Measurements from ENCODE around the gene KBTBD13.

The KBTBD13 gene

DNA sequence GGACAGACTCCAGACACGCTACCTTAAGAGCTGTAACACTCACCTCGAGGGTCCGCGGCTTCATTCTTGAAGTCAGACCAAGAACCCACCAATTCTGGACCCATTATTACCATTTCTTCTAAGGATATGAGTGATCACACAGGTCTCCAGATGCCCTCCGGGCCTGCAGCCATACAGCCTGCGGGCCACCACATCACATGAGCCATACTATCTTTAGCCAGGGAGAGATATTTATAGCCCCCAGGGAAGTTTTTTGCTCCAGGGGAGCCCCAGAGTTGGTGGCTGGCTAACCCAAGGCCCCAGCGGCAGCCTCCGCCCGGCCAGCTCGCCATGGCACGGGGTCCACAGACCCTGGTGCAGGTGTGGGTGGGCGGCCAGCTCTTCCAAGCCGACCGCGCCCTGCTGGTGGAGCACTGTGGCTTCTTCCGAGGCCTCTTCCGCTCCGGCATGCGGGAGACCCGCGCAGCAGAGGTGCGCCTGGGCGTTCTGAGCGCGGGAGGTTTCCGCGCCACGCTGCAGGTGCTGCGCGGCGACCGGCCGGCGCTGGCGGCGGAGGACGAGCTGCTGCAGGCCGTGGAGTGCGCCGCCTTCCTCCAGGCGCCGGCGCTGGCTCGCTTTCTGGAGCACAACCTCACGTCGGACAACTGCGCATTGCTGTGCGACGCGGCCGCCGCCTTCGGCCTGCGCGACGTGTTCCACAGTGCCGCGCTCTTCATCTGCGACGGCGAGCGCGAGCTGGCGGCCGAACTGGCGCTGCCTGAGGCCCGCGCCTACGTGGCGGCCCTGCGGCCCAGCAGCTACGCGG lies at the start of gene KBTBD13:
Gene KBTBD13, plus strand, starts transcription at position 261 of the 805 bp plus-strand sequence. Its CDS starts 70 bp downstream, at position 331.
- no peak for DNase-seq (ENCODE audit: low read depth)

DNA sequence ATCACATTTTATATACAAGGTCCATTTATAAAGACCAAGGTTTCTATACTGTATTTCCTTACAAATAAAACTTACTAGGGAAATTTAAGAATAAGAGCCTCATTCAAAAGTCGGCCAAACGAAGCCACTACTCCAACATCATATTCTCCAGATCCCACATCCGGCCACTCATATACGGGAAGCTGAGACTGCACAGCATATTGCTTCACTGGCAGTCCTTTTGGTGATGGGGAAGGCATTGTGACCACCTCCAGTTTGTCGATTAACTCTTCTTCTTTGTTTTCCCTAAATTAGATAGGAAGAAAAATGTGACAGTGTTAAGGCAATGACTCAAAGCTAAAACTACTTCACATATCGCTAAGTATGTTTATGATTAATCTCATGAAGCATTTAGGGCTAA lies 49.8 kb upstream of the KBTBD13 start:
- no peak for DNase-seq (ENCODE audit: low read depth)

DNA sequence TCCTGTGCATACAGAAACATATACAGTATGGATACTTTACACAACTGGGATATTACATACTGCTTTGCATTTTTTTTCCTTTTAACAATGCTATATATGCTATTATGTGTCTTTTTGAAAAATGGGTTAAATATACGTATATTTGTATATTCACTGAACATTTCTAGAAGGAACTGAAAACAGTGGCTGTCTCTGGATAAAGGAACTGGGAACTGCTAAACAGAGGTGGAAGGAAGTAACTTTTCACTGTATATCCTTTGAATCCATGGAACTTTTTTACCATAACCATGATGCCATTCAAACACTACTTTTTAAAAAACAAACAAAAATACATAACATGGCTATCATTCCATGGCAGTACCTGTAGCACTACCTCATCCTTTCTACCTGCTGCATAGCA lies 49.0 kb upstream of the KBTBD13 start:
- no peak for DNase-seq (ENCODE audit: low read depth)

DNA sequence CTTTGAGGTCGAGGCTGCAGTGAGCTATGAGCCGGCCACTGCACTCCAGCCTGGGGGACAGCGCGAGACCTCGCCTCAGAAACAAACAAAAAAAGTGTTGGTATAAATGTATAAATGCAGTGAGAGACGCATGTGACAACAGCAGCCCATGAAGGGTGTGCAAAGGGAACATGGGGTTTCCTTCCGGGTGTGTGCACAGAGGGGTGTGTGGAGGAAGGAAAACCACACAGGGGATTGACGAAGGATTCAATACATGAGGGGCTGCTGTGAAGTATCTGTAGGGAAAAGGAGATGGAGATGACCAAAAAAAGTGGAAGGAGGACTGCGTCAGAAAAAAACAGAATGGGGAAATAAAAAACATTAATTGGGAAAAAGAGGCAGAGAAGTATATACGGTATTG lies 48.2 kb upstream of the KBTBD13 start:
- no peak for DNase-seq (ENCODE audit: low read depth)

DNA sequence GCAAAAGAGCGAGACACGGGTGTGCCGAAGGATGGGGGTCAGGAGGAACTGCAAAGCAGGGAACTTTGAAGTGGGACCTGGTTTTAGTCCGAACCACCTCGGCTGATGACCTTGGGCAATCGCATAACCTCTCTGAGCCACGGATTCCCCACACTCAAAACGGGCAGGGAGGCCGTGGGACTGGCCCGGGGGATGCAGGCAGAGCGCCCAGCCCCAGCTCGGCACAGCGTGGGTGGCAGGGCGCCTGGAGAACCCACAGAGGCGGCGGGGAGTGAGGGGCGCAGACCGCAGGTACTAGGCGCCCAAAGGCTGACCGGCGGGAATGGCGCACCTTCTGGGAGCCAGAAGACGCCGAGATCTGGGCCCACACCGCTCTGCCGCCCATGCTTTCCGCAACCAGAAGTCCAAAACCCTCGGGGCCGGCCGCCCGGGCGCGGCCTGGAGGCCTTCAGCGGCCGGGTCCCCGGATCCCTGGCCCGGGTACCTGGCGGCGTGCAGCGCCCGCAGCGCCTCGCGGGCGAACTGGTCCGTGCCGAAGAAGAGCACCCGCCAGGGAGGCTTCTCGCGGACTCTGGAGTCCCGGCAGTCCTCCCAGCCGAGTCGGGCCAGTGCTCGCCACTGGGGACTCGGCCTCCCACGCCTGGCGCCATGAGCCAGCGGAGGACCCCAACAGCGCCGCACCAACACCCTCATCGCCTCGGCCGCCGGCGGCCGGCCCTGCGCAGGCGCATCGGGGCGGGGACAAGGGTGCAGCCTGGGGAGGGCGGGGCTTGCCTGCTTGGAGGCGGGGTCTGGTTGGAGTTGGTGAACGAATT lies 47.4 kb upstream of the KBTBD13 start, which contains the start of gene MTFMT:
Gene MTFMT, minus strand, starts transcription at position 719 of the 815 bp plus-strand sequence. Its CDS starts 26 bp downstream, at position 693.
- DNase-seq (ENCODE audit: low read depth), result peak; percentile 95

DNA sequence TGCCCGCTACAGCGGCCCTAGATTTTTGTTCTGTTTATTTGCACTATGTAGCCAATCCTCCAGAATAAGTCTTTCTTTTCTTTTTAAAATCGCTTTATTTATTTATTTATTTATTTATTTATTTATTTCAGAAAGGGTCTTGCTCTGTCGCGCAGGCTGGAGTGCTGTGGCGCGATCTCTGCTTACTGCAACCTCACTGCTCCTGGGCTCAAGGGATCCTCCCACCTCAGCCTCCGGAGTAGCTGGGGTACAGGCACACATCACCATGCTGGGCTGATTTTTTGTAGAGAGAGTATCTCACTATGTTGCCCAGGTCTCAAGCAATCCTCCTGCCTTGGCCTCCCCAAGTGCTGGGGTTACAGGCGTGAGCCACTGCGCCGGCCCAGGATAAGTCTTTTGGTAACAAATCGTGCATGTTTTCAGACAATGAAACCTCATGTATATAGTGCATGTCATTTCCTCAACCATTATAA lies 46.8 kb upstream of the KBTBD13 start:
- DNase-seq (ENCODE audit: low read depth), result no peak

DNA sequence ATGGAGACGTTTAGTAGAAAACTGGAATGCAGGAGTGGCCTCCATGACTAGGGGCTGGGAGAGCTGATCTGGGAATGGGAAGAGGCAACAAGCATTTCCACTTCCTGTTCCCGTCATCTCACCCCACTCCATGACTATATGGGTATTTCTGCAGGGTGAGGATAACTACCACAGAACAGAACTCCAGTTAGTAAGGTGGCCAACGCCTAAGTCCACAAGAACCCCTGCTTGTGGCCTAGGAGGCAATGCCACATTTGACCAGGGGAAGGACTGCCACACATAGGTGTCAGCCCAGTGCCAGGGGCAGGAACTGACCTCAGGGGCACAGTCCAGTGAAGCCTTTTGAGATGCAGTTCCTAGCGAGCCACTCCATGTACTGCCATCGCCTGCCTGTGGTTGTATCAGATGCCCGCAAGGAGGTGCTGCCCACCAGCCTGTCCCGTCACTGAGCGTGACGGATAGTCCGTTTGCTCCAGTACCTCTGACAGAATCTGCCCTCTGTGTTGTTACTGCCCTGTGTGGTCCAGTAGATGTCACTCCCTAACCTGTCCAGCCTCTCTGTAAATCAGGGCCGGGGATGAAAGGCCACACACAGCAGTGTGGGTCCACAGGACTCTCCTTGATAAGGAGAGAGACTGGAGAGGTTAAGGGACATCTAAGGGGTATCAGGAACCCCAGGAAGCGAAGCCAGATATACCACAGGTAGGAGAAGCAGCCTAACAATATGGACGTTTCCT lies 43.6 kb upstream of the KBTBD13 start:
- peak; percentile 37 for DNase-seq (ENCODE audit: low read depth)

DNA sequence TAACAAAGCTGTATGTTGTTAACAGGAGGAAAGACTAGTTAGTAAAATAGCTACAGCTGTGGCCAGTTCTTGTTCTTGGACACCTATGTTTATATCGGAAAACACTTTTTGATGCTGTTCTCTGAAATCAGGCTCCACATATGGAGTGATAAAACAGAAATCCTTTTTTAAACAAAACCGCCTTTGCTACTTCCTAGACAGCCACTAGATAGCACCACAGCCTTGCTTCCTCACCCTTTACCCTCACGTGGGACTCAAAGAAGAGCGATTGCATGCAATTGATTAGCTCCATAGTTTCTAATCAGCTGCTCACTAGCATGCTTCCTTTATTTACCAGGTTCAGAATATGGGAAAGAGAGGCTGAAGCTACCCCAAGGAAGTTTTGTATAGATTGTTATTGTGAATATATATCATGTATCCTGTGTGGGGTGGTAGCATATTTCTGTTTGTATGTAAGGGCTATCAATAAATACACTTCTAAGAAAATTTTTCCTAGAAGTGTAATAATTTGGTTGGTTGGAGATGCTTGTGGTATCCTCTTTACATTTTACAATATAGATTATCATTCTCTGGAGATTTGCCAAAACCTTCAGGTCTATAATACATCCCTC lies 42.8 kb upstream of the KBTBD13 start:
- no peak for DNase-seq (ENCODE audit: low read depth)

DNA sequence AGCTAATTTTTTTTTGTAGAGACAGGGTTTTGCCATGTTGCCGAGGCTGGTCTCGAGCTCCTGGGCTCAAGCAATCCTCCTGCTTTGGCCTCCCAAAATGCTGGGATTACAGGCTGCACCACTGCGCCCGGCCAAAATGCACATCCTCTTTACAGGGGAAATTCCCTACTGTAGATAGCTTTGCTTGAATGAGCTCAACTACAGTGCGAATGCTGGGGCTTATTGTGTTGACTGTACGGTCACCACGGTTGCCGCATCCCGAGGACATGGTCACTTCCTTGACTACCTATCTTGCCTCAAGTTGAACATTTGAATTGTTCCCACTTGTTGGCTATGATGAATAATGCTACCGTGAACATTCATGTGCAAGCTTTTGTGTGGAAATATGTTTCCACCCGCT lies 41.8 kb upstream of the KBTBD13 start:
- no peak for DNase-seq (ENCODE audit: low read depth)

DNA sequence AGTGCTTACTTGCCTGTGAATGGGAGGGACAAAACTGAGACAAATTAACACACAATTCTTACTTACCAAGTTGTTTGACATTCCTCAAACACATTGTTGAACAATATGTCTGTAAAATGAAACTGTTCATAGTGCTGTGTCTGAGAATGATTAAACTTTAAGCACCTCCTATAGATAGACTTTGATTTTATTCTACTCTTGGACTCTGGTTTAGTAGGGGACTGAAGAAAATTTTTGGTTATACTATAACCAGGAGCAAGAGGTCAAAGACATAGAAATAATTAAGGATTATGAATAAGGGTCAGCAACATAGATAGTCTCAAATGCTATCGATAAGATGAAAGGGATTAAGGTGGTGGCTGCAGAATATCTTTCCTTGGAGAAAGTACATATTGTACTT lies 39.2 kb upstream of the KBTBD13 start:
- DNase-seq (ENCODE audit: low read depth), result no peak

DNA sequence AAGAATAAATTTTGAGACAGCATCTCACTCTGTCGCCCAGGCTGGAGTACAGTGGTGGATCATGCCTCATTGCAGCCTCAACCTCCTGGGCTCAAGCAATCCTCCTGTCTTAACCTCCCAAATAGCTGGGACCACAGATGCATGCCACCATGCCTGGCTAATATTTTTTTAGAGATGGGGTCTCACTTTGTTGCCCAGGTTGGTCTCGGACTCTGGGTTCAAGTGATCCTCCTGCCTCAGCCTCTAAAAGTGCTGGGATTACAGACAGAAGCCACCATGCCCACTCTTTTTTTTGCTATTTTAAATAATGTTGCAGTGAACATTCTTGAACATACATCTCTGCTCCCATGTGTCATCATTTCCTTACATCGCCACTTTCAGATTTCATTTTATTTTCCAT lies 38.1 kb upstream of the KBTBD13 start:
- no peak for DNase-seq (ENCODE audit: low read depth)

DNA sequence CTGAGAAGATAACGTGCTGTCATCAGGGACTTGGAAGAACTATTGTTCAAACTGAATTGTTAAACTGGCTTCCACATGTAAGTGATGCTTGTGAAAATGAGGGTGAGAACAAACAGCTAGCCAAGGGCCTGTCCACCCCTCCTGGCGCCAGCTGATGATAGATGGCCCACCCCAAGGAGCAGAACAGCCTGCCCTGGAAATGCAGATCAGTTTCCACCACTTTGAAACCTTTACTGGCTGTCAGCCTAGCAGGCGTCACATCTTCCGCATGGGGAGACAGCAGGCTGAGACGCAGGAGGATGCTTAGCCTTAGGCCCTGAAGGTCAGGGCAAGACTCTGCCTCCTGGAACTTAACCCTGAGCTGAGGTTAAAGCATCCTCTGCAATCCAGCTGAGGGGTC lies 37.7 kb upstream of the KBTBD13 start:
- DNase-seq (ENCODE audit: low read depth), result no peak

DNA sequence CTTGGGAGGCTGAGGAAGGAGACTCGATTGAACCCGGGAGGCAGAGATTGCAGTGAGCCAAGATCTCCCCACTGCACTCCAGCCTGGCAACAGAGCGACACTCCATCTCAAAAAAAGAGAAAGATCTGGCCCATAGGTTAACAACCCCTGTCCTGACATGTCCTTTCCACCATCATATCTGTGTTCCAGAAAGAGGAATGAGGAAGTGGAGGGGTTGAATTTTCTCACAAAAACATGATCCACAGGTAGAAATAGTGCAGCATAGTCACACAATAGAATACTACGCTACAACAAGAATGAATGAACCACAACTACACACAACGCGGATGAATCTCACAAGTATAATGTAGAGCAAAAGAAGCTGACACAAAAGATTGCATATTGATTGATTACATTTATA lies 36.1 kb upstream of the KBTBD13 start:
- DNase-seq (ENCODE audit: low read depth), result no peak

DNA sequence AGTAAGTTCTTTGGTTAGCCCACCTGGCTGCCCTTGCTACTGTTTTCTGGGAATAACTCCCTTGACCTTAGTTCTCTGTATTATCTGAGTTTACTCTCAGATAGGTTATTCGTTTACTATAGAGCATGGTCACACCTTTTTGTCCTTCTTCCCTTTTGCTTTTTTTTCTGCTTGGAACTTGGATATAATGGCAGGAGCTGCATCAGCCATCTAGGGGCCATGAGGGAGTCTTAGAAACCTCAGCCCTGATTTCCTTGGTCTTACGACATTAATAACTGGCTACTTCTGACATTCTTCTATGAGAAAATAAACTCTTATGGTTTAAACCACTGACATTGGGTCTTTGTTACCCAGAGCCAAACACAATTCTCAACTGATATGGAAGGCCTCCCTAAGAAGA lies 34.8 kb upstream of the KBTBD13 start:
- DNase-seq (ENCODE audit: low read depth), result no peak

DNA sequence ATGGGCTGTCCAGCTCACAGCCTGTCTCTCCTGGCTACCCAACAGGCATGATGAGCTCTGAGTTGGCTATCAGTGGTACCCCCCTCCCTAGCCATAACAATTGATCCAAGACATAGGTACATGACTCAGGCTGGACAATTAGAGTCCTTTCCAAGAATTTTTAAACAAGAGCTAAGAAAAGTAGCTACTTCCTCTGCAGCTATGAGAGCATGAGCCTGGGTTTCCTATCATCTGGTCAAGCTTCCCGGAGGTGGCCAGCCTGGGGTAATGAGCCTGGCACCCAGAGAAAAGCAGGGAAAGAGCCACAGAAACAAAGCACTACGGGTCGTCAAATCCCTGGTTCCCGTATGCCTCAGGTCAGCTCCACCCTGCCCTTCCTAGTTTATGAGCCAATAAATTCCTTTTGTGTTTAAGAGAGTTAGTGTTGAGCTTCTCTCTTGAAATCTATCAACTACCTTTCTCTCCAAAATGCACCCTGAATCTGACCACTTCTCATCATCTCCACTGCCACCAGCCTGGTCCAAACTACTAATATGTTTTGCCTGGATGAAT lies 33.7 kb upstream of the KBTBD13 start:
- no peak for DNase-seq (ENCODE audit: low read depth)

DNA sequence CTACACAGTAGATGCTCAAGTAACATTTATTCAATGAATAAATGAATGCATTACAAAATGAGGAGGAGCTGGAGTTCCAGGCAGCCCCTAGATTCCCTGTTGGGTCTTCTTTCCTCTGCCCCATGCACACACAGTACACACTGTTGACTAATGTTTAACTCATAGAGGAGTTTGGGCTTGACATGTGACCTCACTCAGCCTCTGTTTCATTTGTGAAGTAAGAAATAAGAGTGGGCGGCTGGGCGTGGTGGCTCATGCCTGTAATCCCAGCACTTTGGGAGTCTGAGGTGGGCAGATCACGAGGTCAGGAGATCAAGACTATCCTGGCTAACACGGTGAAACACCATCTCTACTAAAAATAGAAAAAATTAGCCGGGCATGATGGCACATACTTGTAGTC lies 32.3 kb upstream of the KBTBD13 start:
- DNase-seq (ENCODE audit: low read depth), result peak; percentile 19

DNA sequence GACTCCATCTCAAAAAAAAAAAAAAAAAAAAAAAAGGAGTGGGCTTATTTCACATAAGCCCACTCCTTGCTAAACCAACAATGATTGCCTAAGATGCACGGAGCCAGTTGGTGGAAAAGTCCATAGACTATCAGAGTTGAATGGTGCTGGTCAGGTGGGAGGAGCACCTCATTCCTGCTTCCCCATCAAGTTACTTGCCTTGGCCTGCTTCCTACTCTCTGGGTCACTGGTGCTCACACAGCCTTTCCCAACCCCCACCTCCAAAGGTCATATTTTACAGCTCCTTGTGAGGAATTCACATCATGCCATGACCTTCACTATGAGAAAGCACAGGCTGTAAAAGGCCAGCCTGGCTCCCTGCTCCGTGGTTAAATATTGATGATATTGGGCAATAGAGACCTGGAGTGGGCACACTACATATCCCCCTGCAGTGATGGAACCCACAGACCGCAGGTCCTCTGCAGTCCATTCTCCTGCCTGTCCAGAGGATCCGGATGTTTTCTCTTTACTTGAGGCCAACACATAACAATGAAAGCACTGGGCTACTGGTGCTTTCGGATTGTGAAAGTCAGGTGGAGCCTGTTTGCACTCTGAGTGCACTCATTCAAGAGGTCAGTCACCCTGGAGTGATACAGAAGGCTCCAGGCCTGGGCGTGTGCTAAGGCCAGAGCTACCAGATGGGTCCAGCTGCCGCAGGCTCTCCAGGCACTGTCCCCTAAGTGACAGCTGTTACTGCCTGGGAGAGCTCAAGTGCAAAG lies 31.6 kb upstream of the KBTBD13 start, which contains the start of gene SLC51B:
Gene SLC51B, plus strand, starts transcription at position 664 of the 758 bp plus-strand sequence. CDS start 4,618 bp downstream, outside the sequence.
- DNase-seq (ENCODE audit: low read depth), result no peak

DNA sequence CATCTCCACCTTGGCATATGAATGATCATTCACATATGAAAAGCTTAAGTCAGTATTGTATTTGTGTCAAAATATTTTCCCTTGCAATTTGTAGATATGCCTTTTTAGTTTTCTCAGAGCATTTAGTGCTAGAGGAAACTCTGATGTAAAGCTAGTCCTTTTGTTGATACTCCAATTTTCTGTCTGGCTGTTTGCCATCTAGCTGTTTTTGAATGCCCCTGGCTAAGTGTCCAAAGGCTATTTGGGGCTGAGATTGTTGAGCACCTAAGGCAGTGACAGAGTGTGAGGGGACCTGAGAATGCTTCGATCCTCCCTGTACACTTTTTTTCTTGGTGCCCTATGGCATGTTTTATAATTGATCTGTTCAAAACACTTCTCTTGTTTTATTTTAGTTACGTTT lies 28.3 kb upstream of the KBTBD13 start:
- DNase-seq (ENCODE audit: low read depth), result no peak

DNA sequence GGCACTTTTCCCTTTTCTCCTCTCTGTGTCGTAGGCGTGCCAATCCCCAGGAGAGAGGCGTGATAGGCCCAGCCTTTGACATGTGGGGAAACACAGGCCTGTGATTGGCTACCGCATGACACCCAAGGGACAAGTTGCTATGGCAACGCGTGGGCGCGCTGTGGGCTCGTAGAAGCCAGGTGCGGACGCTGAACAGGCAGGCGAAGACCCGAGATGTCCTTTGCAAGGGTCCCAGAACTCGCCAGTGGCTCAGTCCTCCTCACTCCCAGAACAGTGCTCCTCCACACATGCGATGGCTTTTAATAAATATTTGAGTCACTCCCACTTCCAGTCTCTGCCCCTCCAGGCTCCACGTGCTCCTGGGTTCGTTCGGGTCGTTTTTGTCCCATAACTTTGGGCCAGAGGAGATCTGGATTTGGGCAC lies 27.1 kb upstream of the KBTBD13 start:
- DNase-seq (ENCODE audit: low read depth), result peak; percentile 85

DNA sequence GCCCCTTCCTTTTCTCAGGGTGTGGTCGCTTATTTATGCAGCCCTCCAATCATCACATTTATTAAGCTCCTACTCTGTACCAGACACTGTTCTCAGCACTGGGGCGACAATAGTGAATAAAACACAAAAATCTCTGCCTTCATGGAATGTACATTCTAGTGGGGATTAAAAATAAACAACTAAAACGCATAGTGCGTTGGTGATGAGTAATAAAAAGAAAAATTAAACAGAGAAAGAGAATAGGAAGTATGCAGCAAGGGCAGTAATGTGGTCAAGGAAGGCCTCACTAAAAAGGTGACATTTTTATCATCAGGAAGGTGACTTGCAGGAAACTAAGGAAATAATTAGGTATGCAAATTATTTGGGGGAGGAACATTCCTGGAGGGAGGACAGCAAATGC lies 26.3 kb upstream of the KBTBD13 start:
- no peak for DNase-seq (ENCODE audit: low read depth)

DNA sequence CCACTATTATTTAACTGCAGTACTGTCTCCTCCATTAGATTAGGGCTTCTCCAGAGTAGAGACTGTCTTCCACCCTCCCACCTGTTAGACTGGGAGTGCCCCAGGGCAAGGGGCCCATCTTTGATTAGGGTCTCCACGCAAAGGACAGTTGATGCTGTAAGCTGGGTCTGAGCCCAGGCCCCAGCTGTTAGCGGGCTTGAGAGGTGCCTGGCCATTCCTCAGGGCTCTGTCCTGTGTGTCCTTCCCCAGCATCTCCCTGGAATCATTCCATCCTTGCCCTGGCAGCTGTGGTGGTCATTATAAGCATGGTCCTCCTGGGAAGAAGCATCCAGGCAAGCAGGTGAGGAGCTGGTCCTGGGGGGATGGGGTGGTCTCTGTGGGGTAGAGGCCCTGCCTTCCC lies 25.3 kb upstream of the KBTBD13 start:
- DNase-seq (ENCODE audit: low read depth), result no peak

Data from activated T-cell treated with anti-CD3 and anti-CD28 coated beads for 48 hours (primary cell).